Central memory CD8-positive, alpha-beta T cell (primary cell): ENCODE results near the gene FSTL3.
"Not testable (repeated sequence)": the region's sequence is repeated elsewhere in the genome, so short reads cannot be mapped to it uniquely, and the experiment has no call there.

ENCODE experiments used
- ATAC-seq: fragments of 150-1000 bp; cut with Tn5 transposase; replicated peaks from 2 replicates; pipeline ENCODE4 v1.10.0; 2022; ENCODE audit warnings: mild to moderate bottlenecking, moderate FRiP score, moderate number of reproducible peaks; ENCODE audit not compliant: poor library complexity, severe bottlenecking; ENCODE audit errors: extremely low read depth
- DNase-seq, 2 donors: peaks; one replicate each; pipeline ENCODE4 v3.0.0; 2021; ENCODE audit warnings: low spot score in 2 of 2
- H3K27ac Mint-ChIP-seq: one replicate; pipeline ENCODE4 v1.8.0; 2022; ENCODE audit warnings: low read depth, mild to moderate bottlenecking, moderate library complexity, mixed read lengths
- H3K27me3 Mint-ChIP-seq: one replicate; pipeline ENCODE4 v1.8.0; 2022; ENCODE audit warnings: mixed read lengths
- H3K36me3 Mint-ChIP-seq: one replicate; pipeline ENCODE4 v1.8.0; 2022; ENCODE audit warnings: mild to moderate bottlenecking, moderate library complexity, mixed read lengths; ENCODE audit not compliant: insufficient read depth
- H3K4me1 Mint-ChIP-seq: one replicate; pipeline ENCODE4 v1.8.0; 2022; ENCODE audit warnings: mixed read lengths
- H3K4me3 Mint-ChIP-seq: one replicate; pipeline ENCODE4 v1.8.0; 2022; ENCODE audit warnings: mild to moderate bottlenecking, moderate library complexity, mixed read lengths
- H3K9me3 Mint-ChIP-seq: one replicate; pipeline ENCODE4 v1.8.0; 2022; ENCODE audit warnings: mixed read lengths

FSTL3 gene

GRCh38 chr19:685454-685931 lies 9.3 kb downstream of the FSTL3 start:
- no peaks in the 10 kb centered on the region for H3K27me3 Mint-ChIP-seq
- no peaks in the 10 kb centered on the region for H3K36me3 Mint-ChIP-seq
- H3K9me3 Mint-ChIP-seq, result no peaks in the 10 kb centered on the region
- peaks cover 5% of the 10 kb centered on the region for H3K4me1 Mint-ChIP-seq
- H3K27ac Mint-ChIP-seq, result no peak overlapping the region
- no peak overlapping the region for H3K4me3 Mint-ChIP-seq
- no peak for ATAC-seq
- no peak for DNase-seq

GRCh38 chr19:686589-687297 lies 10.6 kb downstream of the FSTL3 start:
- no peak overlapping the region for H3K27ac Mint-ChIP-seq
- no peaks in the 10 kb centered on the region for H3K36me3 Mint-ChIP-seq
- H3K27me3 Mint-ChIP-seq, result no peaks in the 10 kb centered on the region
- ATAC-seq (no peak), DNase-seq (no peak)
- no peak overlapping the region for H3K4me3 Mint-ChIP-seq
- H3K9me3 Mint-ChIP-seq, result no peaks in the 10 kb centered on the region
- no peaks in the 10 kb centered on the region for H3K4me1 Mint-ChIP-seq

- ATAC-seq (no peak), DNase-seq (no peak)
- H3K4me3 Mint-ChIP-seq, result no peak overlapping the region
- H3K27me3 Mint-ChIP-seq, result no peaks in the 10 kb centered on the region
- H3K27ac Mint-ChIP-seq, result no peak overlapping the region
- H3K4me1 Mint-ChIP-seq, result no peaks in the 10 kb centered on the region
- H3K36me3 Mint-ChIP-seq, result no peaks in the 10 kb centered on the region
- no peaks in the 10 kb centered on the region for H3K9me3 Mint-ChIP-seq
Observed at GRCh38 chr19:687569-688166, 11.5 kb downstream of the FSTL3 start.

GRCh38 chr19:688214-688613 lies 12.0 kb downstream of the FSTL3 start:
- Mint-ChIP-seq H3K27ac (no peak overlapping the region), H3K4me3 (no peak overlapping the region), H3K4me1 (no peaks in the 10 kb centered on the region), H3K36me3 (no peaks in the 10 kb centered on the region), H3K9me3 (no peaks in the 10 kb centered on the region), H3K27me3 (no peaks in the 10 kb centered on the region)
- DNase-seq (no peak), ATAC-seq (no peak)

GRCh38 chr19:688992-689391 lies 12.8 kb downstream of the FSTL3 start:
- Mint-ChIP-seq H3K9me3 (no peaks in the 10 kb centered on the region), H3K36me3 (no peaks in the 10 kb centered on the region), H3K4me1 (no peaks in the 10 kb centered on the region), H3K4me3 (no peak overlapping the region), H3K27ac (no peak overlapping the region), H3K27me3 (no peaks in the 10 kb centered on the region)
- DNase-seq (no peak), ATAC-seq (no peak)

GRCh38 chr19:690203-690602 lies 14.0 kb downstream of the FSTL3 start:
- ATAC-seq (no peak), DNase-seq (no peak)
- Mint-ChIP-seq H3K9me3 (no peaks in the 10 kb centered on the region), H3K27ac (no peak overlapping the region), H3K27me3 (no peaks in the 10 kb centered on the region), H3K4me3 (no peak overlapping the region), H3K4me1 (no peaks in the 10 kb centered on the region), H3K36me3 (no peaks in the 10 kb centered on the region)

- ATAC-seq (no peak), DNase-seq (no peak)
- Mint-ChIP-seq H3K27me3 (peaks cover 14% of the 10 kb centered on the region), H3K4me3 (peak overlapping the region; percentile 11), H3K36me3 (peaks cover 3% of the 10 kb centered on the region), H3K27ac (no peak overlapping the region), H3K4me1 (no peaks in the 10 kb centered on the region), H3K9me3 (no peaks in the 10 kb centered on the region)
Observed at GRCh38 chr19:694481-695351, 18.5 kb downstream of the FSTL3 start.

GRCh38 chr19:695352-695949 lies 19.3 kb downstream of the FSTL3 start, which contains the start of gene PRSS57:
Gene PRSS57, minus strand, starts transcription at chr19:695452. Its CDS starts 22 bp downstream, at chr19:695430.
- no peaks in the 10 kb centered on the region for H3K9me3 Mint-ChIP-seq
- no peaks in the 10 kb centered on the region for H3K4me1 Mint-ChIP-seq
- peaks cover 14% of the 10 kb centered on the region for H3K27me3 Mint-ChIP-seq
- H3K4me3 Mint-ChIP-seq, result peak within 1 kb of the TSS; percentile 11
- DNase-seq (no peak), ATAC-seq (no peak)
- H3K36me3 Mint-ChIP-seq, result peaks cover 3% of the 10 kb centered on the region
- H3K27ac Mint-ChIP-seq, result no peak within 1 kb of the TSS

GRCh38 chr19:698529-698928 lies 22.3 kb downstream of the FSTL3 start:
- not testable (repeated sequence) for H3K9me3 Mint-ChIP-seq, ATAC-seq, H3K36me3 Mint-ChIP-seq, H3K27ac Mint-ChIP-seq, H3K4me1 Mint-ChIP-seq, H3K4me3 Mint-ChIP-seq, DNase-seq
- H3K27me3 Mint-ChIP-seq, result peaks cover 29% of the 10 kb centered on the region

GRCh38 chr19:699885-700284 lies 23.7 kb downstream of the FSTL3 start:
- ATAC-seq, H3K27ac Mint-ChIP-seq, H3K9me3 Mint-ChIP-seq, H3K4me1 Mint-ChIP-seq, H3K4me3 Mint-ChIP-seq, DNase-seq, H3K36me3 Mint-ChIP-seq: not testable (repeated sequence)
- H3K27me3 Mint-ChIP-seq, result peaks cover 30% of the 10 kb centered on the region

GRCh38 chr19:702847-703246 lies 26.7 kb downstream of the FSTL3 start:
- peaks cover 37% of the 10 kb centered on the region for H3K27me3 Mint-ChIP-seq

GRCh38 chr19:703329-703650 lies 27.1 kb downstream of the FSTL3 start:
- Mint-ChIP-seq H3K9me3 (no peaks in the 10 kb centered on the region), H3K27me3 (peaks cover 37% of the 10 kb centered on the region), H3K27ac (no peak overlapping the region), H3K4me1 (no peaks in the 10 kb centered on the region), H3K4me3 (peak overlapping the region; percentile 52), H3K36me3 (no peaks in the 10 kb centered on the region)
- ATAC-seq, result peak; percentile 31
- DNase-seq, result no peak

More at GRCh38 chr19:702847-703246, 26.7 kb downstream of the FSTL3 start:
- H3K4me1 Mint-ChIP-seq, H3K36me3 Mint-ChIP-seq, ATAC-seq, H3K9me3 Mint-ChIP-seq, H3K27ac Mint-ChIP-seq, DNase-seq: not testable (repeated sequence)
- peak overlapping the region; percentile 52 for H3K4me3 Mint-ChIP-seq
